ENCODE measurements around the gene RS1. TPM values are rescaled to one million over a fixed set of nuclear protein-coding genes. Genes with fewer than 3 reads are reported as not detected.

Gene RS1
- total and polyA plus RNA-seq, 9 of the 15 experiments (the other 6 are each of a cell fraction or from before 2014, with no cell fraction given): not detected

DNA sequence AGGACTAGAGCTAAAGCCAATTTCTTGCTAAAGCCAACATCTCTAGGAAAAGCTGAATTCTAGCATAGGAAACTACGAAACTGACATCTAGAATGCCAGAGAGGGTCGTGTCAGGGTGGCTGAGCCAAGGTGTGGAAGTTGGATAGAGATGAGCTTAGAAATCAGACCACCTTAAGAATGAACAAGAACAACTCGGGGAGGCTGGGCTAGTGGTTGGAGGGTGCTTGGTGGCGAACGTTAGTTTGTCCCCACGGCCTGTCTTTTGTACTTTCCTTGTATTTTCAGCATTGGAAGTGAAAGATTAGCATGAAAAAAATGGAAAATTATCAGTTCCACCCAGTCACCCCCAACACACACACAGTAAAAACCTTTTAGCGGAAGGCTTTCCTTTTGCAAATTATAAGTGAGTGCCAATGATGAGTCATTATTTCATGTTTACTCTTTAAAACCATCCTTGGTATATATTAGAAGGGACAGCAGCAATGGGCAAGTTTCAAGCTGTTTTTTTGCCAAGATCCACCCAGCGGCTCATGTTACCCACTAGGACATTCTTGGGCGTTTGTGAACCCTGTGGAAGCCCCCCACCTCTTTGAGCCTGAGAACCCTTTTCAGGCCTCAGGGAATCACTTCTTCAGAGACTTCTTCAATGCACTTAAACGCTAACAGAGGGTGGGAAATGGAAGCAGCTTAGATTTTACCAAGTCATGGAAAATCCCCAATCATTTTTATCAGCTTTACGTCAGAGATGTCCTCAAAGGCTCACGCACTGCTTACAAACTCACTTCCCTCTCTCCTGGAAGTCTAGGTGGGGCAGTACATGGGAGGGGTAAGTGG is 30.7 kb upstream of the RS1 start:
- FAIRE-seq (no peak), ATAC-seq (no peak), DNase-seq (ENCODE audit: extremely low read depth in 1 of 4, low spot score in 3 of 4) (no peak)
- Histone ChIP-seq H3K27me3 (ENCODE audit: control insufficient read depth in 2 of 2, insufficient read depth in 2 of 2, low read length in 2 of 2) (no peaks in the 10 kb centered on the region), H2AFZ (ENCODE audit: low read depth, low read length) (no peak overlapping the region), H3K9ac (ENCODE audit: insufficient read depth in 1 of 2, low read depth in 2 of 2, low read length in 2 of 2) (no peak overlapping the region), H3K4me3 (no peak overlapping the region), H3K79me2 (ENCODE audit: control insufficient read depth, insufficient read depth, low read length) (no peaks in the 10 kb centered on the region), H3K9me3 (replicated peaks; ENCODE audit: control insufficient read depth, insufficient read depth, low read depth, low read length) (no peaks in the 10 kb centered on the region), H3K4me1 (replicated peaks in 1 of 2; ENCODE audit: control insufficient read depth in 2 of 2, insufficient read depth in 2 of 2, low read length in 2 of 2) (no peaks in the 10 kb centered on the region), H3K4me2 (ENCODE audit: insufficient read depth, low read length) (no peak overlapping the region), H4K20me1 (replicated peaks; ENCODE audit: control insufficient read depth, insufficient read depth, low read length) (no peaks in the 10 kb centered on the region), H3K9me1 (ENCODE audit: control insufficient read depth, insufficient read depth, low read length) (no peaks in the 10 kb centered on the region), H3K36me3 (ENCODE audit: control insufficient read depth, insufficient read depth, low read length) (no peaks in the 10 kb centered on the region), H3K27ac (ENCODE audit: extremely low read depth, low read depth, low read length) (no peak overlapping the region)
- BruUV-seq (replicated peaks): no TSS peak
- intact Hi-C loops (cut with micrococcal nuclease) (no loop called here), in situ Hi-C loops (cut with MboI) (no loop called here)
- ChIA-PET POLR2A (no interaction called here), CTCF (ENCODE audit: low intra/inter-chr PET ratio) (no interaction called here)
- TF ChIP-seq ZNF586 (CRISPR knock-in tag; conservative IDR thresholded peaks at IDR 0.05) (no peak), HSF4 (CRISPR knock-in tag; IDR thresholded peaks at IDR 0.05; ENCODE audit: borderline replicate concordance) (no peak)
- 0% methylated on average over 6 of the region's 12 CpGs for WGBS (ENCODE audit: insufficient coverage, low coverage, missing lambda C conversion rate)

DNA sequence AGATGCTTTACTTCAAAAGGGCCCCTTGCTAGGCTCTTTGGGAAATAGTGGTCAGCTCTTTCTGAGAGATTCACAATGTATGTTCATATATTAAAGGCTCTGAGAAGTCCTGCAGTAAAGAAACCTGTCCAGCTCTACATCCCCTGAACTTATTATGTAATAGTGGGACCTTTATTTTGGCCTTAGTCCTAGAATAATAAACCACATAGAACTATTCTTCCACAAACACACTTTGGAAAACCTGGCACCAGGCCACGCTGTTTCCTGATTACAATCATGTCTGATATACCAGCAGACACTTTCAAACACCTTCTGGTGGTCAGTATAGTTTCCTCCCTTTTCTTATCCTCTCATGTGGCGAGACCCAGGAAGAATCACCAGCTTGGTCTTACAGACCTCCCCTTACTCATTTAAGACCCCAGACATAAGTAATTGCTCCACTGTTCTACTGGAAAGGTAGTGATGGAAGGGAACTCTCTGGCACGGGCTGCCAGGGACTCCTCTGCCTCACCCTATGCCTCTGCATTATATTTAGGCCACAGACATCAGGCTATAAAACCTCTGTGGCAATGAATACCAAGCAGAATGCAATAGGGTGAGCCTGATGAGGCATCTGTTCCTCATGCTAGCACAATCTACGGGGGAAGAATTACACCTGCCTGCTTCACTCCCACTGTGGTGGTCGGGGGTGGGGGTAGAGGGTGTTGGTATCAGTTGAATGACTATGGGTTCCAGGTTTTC is 29.9 kb upstream of the RS1 start:
- 0% methylated on average over 3 of the region's 5 CpGs for WGBS (ENCODE audit: insufficient coverage, low coverage, missing lambda C conversion rate)
- in situ Hi-C loops (cut with MboI): no loop called here
- ATAC-seq (no peak), FAIRE-seq (no peak), DNase-seq (ENCODE audit: extremely low read depth in 1 of 4, low spot score in 3 of 4) (no peak)
- H3K4me3 ChIP-seq: no peak overlapping the region
- H3K27ac ChIP-seq (ENCODE audit: extremely low read depth, low read depth, low read length): no peak overlapping the region
- H3K4me2 ChIP-seq (ENCODE audit: insufficient read depth, low read length): no peak overlapping the region
- H4K20me1 ChIP-seq (replicated peaks; ENCODE audit: control insufficient read depth, insufficient read depth, low read length): no peaks in the 10 kb centered on the region
- no peak overlapping the region for H2AFZ ChIP-seq (ENCODE audit: low read depth, low read length)
- H3K36me3 ChIP-seq (ENCODE audit: control insufficient read depth, insufficient read depth, low read length): no peaks in the 10 kb centered on the region
- no TSS peak for BruUV-seq (replicated peaks)
- TF ChIP-seq RBM22 (IDR thresholded peaks at IDR 0.05; ENCODE audit: low read depth, low read length, poor library complexity, severe bottlenecking): no peak
- peak; percentile 92 for TF ChIP-seq ZNF239 (CRISPR knock-in tag; IDR thresholded peaks at IDR 0.05)
- TF ChIP-seq RBM25 (IDR thresholded peaks at IDR 0.05; ENCODE audit: low read depth, low read length, severe bottlenecking): peak; percentile 50
- intact Hi-C loops (cut with micrococcal nuclease): no loop called here
- CTCF ChIA-PET (ENCODE audit: low intra/inter-chr PET ratio): no interaction called here
- no peaks in the 10 kb centered on the region for H3K9me3 ChIP-seq (replicated peaks; ENCODE audit: control insufficient read depth, insufficient read depth, low read depth, low read length)
- no peaks in the 10 kb centered on the region for H3K79me2 ChIP-seq (ENCODE audit: control insufficient read depth, insufficient read depth, low read length)
- H3K27me3 ChIP-seq (ENCODE audit: control insufficient read depth in 2 of 2, insufficient read depth in 2 of 2, low read length in 2 of 2): no peaks in the 10 kb centered on the region
- H3K9me1 ChIP-seq (ENCODE audit: control insufficient read depth, insufficient read depth, low read length): no peaks in the 10 kb centered on the region
- H3K4me1 ChIP-seq (replicated peaks in 1 of 2; ENCODE audit: control insufficient read depth in 2 of 2, insufficient read depth in 2 of 2, low read length in 2 of 2): no peaks in the 10 kb centered on the region
- POLR2A ChIA-PET: interaction anchor here (0.8 kb wide), 1 partner anchor 15 kb away, joined by 3 read pairs; no protein-coding TSS in a partner anchor
- no peak overlapping the region for H3K9ac ChIP-seq (ENCODE audit: insufficient read depth in 1 of 2, low read depth in 2 of 2, low read length in 2 of 2)

Measured in K562 (cell line).